Neural cell (in vitro differentiated cells): ENCODE data around the gene PGAP1. TPM values are rescaled to one million over a fixed set of nuclear protein-coding genes. Genes with fewer than 3 reads are reported as not detected.

Experiments used
- H2AFZ ChIP-seq: fragments of 200-600, 300-800 bp; sonication (generic), shearing (Covaris generic); 2 replicates; pipeline ENCODE4 v1.6.0; 2014; ENCODE audit warnings: low read depth, mild to moderate bottlenecking, antibody characterized with exemption, low read length, moderate library complexity
- H3F3A ChIP-seq: fragments of 200-600 bp; shearing (Covaris generic); 2 replicates; pipeline ENCODE4 v1.6.1; 2016; ENCODE audit warnings: mild to moderate bottlenecking, moderate library complexity, mixed read lengths, antibody characterized with exemption, low read length; ENCODE audit not compliant: insufficient read depth, poor library complexity, severe bottlenecking
- H3K27ac ChIP-seq: fragments of 200-600, 300-800 bp; sonication (generic), shearing (Covaris generic); 2 replicates; pipeline ENCODE4 v1.5.1; 2014; ENCODE audit warnings: mild to moderate bottlenecking, low read length, moderate library complexity
- H3K27me3 ChIP-seq: fragments of 300-800, 200-600 bp; sonication (generic), shearing (Covaris generic); 2 replicates; pipeline ENCODE4 v1.6.0; 2014; ENCODE audit warnings: mild to moderate bottlenecking, low read depth, low read length, moderate library complexity; ENCODE audit not compliant: insufficient read depth
- H3K36me3 ChIP-seq: fragments of 300-800, 200-600 bp; sonication (generic), shearing (Covaris generic); 2 replicates; pipeline ENCODE4 v1.5.1; 2014; ENCODE audit warnings: mild to moderate bottlenecking, antibody characterized with exemption, low read length, moderate library complexity; ENCODE audit not compliant: insufficient read depth
- H3K4me2 ChIP-seq: fragments of 300-800, 200-600 bp; sonication (generic), shearing (Covaris generic); 2 replicates; pipeline ENCODE4 v1.6.0; 2014; ENCODE audit warnings: mild to moderate bottlenecking, low read length
- H3K4me3 ChIP-seq: fragments of 300-800, 200-600 bp; sonication (generic), shearing (Covaris generic); 2 replicates; pipeline ENCODE4 v1.5.1; 2014; ENCODE audit warnings: mild to moderate bottlenecking, low read length, moderate library complexity
- H3K79me2 ChIP-seq: fragments of 200-600 bp; shearing (Covaris generic); replicated peaks from 2 replicates; pipeline ENCODE4 v1.6.0; 2014; ENCODE audit warnings: mild to moderate bottlenecking, low read length, moderate library complexity; ENCODE audit not compliant: insufficient read depth
- H3K9ac ChIP-seq: fragments of 300-800, 200-600 bp; sonication (generic), shearing (Covaris generic); 2 replicates; pipeline ENCODE4 v1.6.1; 2016; ENCODE audit warnings: mild to moderate bottlenecking, low read length, mixed read lengths
- H3K9me2 ChIP-seq: fragments of 200-600 bp; shearing (Covaris generic); 2 replicates; pipeline ENCODE4 v1.6.1; 2016; ENCODE audit warnings: mild to moderate bottlenecking, low read length, mixed read lengths; ENCODE audit not compliant: insufficient read depth
- H3K9me3 ChIP-seq: fragments of 200-600, 300-800 bp; sonication (generic), shearing (Covaris generic); 2 replicates; pipeline ENCODE4 v1.6.1; 2016; ENCODE audit warnings: mild to moderate bottlenecking, mixed run types, low read length, moderate library complexity, mixed read lengths
- H4K20me1 ChIP-seq: fragments of 200-600 bp; shearing (Covaris generic); 2 replicates; pipeline ENCODE4 v1.6.1; 2016; ENCODE audit warnings: mild to moderate bottlenecking, mixed run types; ENCODE audit not compliant: insufficient read depth
- CTCF ChIP-seq: fragments of 450-650 bp; IDR thresholded peaks from 2 replicates; pipeline ENCODE4 v1.5.1; 2014; ENCODE audit warnings: antibody characterized with exemption, mild to moderate bottlenecking, moderate library complexity; ENCODE audit not compliant: poor library complexity, severe bottlenecking
- EP300 ChIP-seq: fragments of 450-650 bp; conservative IDR thresholded peaks from 2 replicates; pipeline ENCODE4 v1.6.1; 2014; ENCODE audit warnings: antibody characterized with exemption, mild to moderate bottlenecking, moderate library complexity; ENCODE audit not compliant: poor library complexity, severe bottlenecking
- EZH2 ChIP-seq: fragments of 200-600, 300-800 bp; shearing (Covaris generic), sonication (generic); IDR thresholded peaks from 2 replicates; pipeline ENCODE4 v1.6.1; 2014; ENCODE audit warnings: antibody characterized with exemption, low read length, borderline replicate concordance, mild to moderate bottlenecking; ENCODE audit not compliant: insufficient read depth, poor library complexity, severe bottlenecking
- MXI1 ChIP-seq: fragments of 450-650 bp; conservative IDR thresholded peaks from 2 replicates; pipeline ENCODE4 v1.6.1; 2014; ENCODE audit warnings: antibody characterized with exemption, mild to moderate bottlenecking; ENCODE audit not compliant: poor library complexity, severe bottlenecking
- POLR2AphosphoS5 ChIP-seq: IDR thresholded peaks from 2 replicates; pipeline ENCODE4 v1.6.1; 2012
- RAD21 ChIP-seq: fragments of 450-650 bp; conservative IDR thresholded peaks from 2 replicates; pipeline ENCODE4 v1.6.1; 2014; ENCODE audit warnings: antibody characterized with exemption, mild to moderate bottlenecking, moderate library complexity
- REST ChIP-seq: IDR thresholded peaks from 2 replicates; pipeline ENCODE4 v1.6.1; 2012; ENCODE audit warnings: borderline replicate concordance
- SMC3 ChIP-seq: fragments of 450-650 bp; conservative IDR thresholded peaks from 2 replicates; pipeline ENCODE4 v1.6.1; 2014; ENCODE audit warnings: antibody characterized with exemption, mild to moderate bottlenecking, moderate library complexity; ENCODE audit not compliant: poor library complexity
- TAF1 ChIP-seq: IDR thresholded peaks from 2 replicates; pipeline ENCODE4 v1.6.1; 2012; ENCODE audit warnings: low read depth
- polyA plus RNA-seq: library from polyadenylated mRNA; depleted of rRNA; stranded (reverse); fragments of >200 nt; gene quantifications from 2 replicates; pipeline ENCODE4 v1.2.3, GENCODE V29; 2014

Gene PGAP1
- polyA plus RNA-seq, 1 donor from 2014 or later: 63.3 TPM

GRCh38 chr2:196915507-196916189 lies 10.9 kb downstream of the PGAP1 start:
- H3K79me2 ChIP-seq: peaks cover 49% of the 10 kb centered on the region
- H3K4me2 ChIP-seq: no peak overlapping the region
- no peak overlapping the region for H3K27ac ChIP-seq
- no peak overlapping the region for H2AFZ ChIP-seq
- no peak overlapping the region for H3K9ac ChIP-seq
- H3K36me3 ChIP-seq: peaks cover 20% of the 10 kb centered on the region
- no peaks in the 10 kb centered on the region for H3F3A ChIP-seq
- H3K27me3 ChIP-seq: no peaks in the 10 kb centered on the region
- no peaks in the 10 kb centered on the region for H3K9me2 ChIP-seq
- H4K20me1 ChIP-seq: no peaks in the 10 kb centered on the region
- H3K9me3 ChIP-seq: no peaks in the 10 kb centered on the region
- H3K4me3 ChIP-seq: no peak overlapping the region
- TF ChIP-seq EZH2 (no peak), MXI1 (no peak), CTCF (no peak), POLR2AphosphoS5 (no peak), RAD21 (no peak), REST (no peak), SMC3 (no peak), EP300 (no peak), TAF1 (no peak)

GRCh38 chr2:196914867-196915460 lies 11.5 kb downstream of the PGAP1 start:
- Histone ChIP-seq H3K9me2 (no peaks in the 10 kb centered on the region), H3K36me3 (peaks cover 20% of the 10 kb centered on the region), H3K27ac (no peak overlapping the region), H3K4me2 (no peak overlapping the region), H2AFZ (no peak overlapping the region), H4K20me1 (no peaks in the 10 kb centered on the region), H3K9me3 (no peaks in the 10 kb centered on the region), H3K79me2 (peaks cover 42% of the 10 kb centered on the region), H3K4me3 (no peak overlapping the region), H3K9ac (no peak overlapping the region), H3F3A (no peaks in the 10 kb centered on the region), H3K27me3 (no peaks in the 10 kb centered on the region)
- TF ChIP-seq RAD21 (no peak), EP300 (no peak), EZH2 (no peak), SMC3 (no peak), CTCF (no peak), POLR2AphosphoS5 (no peak)
